A549 (cell line): ENCODE results near the gene MMP14. TPM values are rescaled to one million over a fixed set of nuclear protein-coding genes. Genes with fewer than 3 reads are reported as not detected.
"Not testable (repeated sequence)": the region's sequence is repeated elsewhere in the genome, so short reads cannot be mapped to it uniquely, and the experiment has no call there.

Experiments used
- ATAC-seq, 2 experiments: fragments of 200-7000 bp in 1 of 2; fragments of >200 bp in 1 of 2; cut with Nextera tagmentation in 1 of 2; cut with Tn5 transposase in 1 of 2; 3 replicates each; pipeline versions ENCODE4 v1.8.0 to v1.9.1; 2018 to 2020; ENCODE audit warnings: mild to moderate bottlenecking in 1 of 2, moderate library complexity in 1 of 2
- CTCF ChIA-PET: fragments of 300-600 bp; sonication (Branson Sonifier 250); formaldehyde crosslinking; extraction: SDS; loops from one replicate; lab custom pipeline; 2021; ENCODE audit warnings: antibody characterized with exemption, inconsistent platforms; lab: Yijun Ruan, JAX
- POLR2A ChIA-PET: fragments of 350-600 bp; formaldehyde crosslinking; extraction: SDS; loops from one replicate; lab custom pipeline; 2021; ENCODE audit warnings: antibody characterized with exemption, inconsistent platforms; lab: Yijun Ruan, JAX
- DNase-seq, 2 experiments: peaks; one replicate each; pipeline versions ENCODE4 v3.0.0 to v3.0.0-alpha.2; 2011 to 2016; ENCODE audit warnings: low read depth in 1 of 2, low spot score in 1 of 2
- FAIRE-seq: peaks from 2 replicates; lab custom pipeline; 2011; peaks lifted over from hg19 to GRCh38; lab: Jason Lieb, UNC
- H3K27ac ChIP-seq, 2 experiments: fragments of >200 bp; sonication (Bioruptor Twin); formaldehyde crosslinking; 3 replicates each; pipeline ENCODE4 v1.5.1; 2016 to 2017
- H3K4me1 ChIP-seq: fragments of >200 bp; sonication (Bioruptor Twin); formaldehyde crosslinking; 3 replicates; pipeline ENCODE4 v1.6.1; 2016
- H3K4me2 ChIP-seq: fragments of >200 bp; sonication (Bioruptor Twin); formaldehyde crosslinking; 3 replicates; pipeline ENCODE4 v1.6.1; 2016
- H3K4me3 ChIP-seq: fragments of >200 bp; sonication (Bioruptor Twin); formaldehyde crosslinking; 3 replicates; pipeline ENCODE4 v1.5.1; 2016
- H3K9me3 ChIP-seq: fragments of >200 bp; sonication (Bioruptor Twin); formaldehyde crosslinking; 3 replicates; pipeline ENCODE4 v1.6.1; 2016
- CBX8 ChIP-seq: fragments of 200-600 bp; sonication (generic); IDR thresholded peaks from 2 replicates; pipeline ENCODE4 v1.6.1; 2016
- EHF ChIP-seq: fragments of 250-450 bp; sonication (Bioruptor Pico); IDR thresholded peaks from 2 replicates; pipeline ENCODE4 v1.5.0; 2020; ENCODE audit warnings: mild to moderate bottlenecking
- EHMT2 ChIP-seq: fragments of 200-600 bp; sonication (generic); IDR thresholded peaks from 2 replicates; pipeline ENCODE4 v1.6.1; 2016; ENCODE audit warnings: antibody characterized with exemption, low read depth, mild to moderate bottlenecking, moderate library complexity
- ESRRA ChIP-seq: fragments of 150-350 bp; IDR thresholded peaks from 2 replicates; pipeline ENCODE4 v1.6.1; 2014; ENCODE audit warnings: mild to moderate bottlenecking, low read length, borderline replicate concordance
- FOSB ChIP-seq: fragments of 250-450 bp; sonication (Bioruptor Pico); IDR thresholded peaks from 2 replicates; pipeline ENCODE4 v1.5.0; 2020; ENCODE audit warnings: mild to moderate bottlenecking, moderate library complexity
- JUNB ChIP-seq: fragments of >200 bp; sonication (Bioruptor Twin); formaldehyde crosslinking; IDR thresholded peaks from 2 replicates; pipeline ENCODE4 v1.6.1; 2016
- MAFK ChIP-seq: fragments of 450-650 bp; IDR thresholded peaks from 2 replicates; pipeline ENCODE4 v1.6.1; 2014; ENCODE audit not compliant: partially characterized antibody
- MAX ChIP-seq: IDR thresholded peaks from 2 replicates; pipeline ENCODE4 v1.6.1; 2012
- MYC ChIP-seq: IDR thresholded peaks from 2 replicates; pipeline ENCODE4 v1.6.1; 2012; ENCODE audit warnings: mild to moderate bottlenecking, inconsistent platforms, low read length, improper control_type of control experiment, borderline replicate concordance
- NFE2L2 ChIP-seq: fragments of 150-350 bp; conservative IDR thresholded peaks from 2 replicates; pipeline ENCODE4 v1.6.1; 2014; ENCODE audit warnings: low read length
- PBX3 ChIP-seq: IDR thresholded peaks from 2 replicates; pipeline ENCODE4 v1.6.1; 2012
- PHF8 ChIP-seq: fragments of 200-600 bp; sonication (generic); IDR thresholded peaks from 2 replicates; pipeline ENCODE4 v1.6.1; 2016; ENCODE audit warnings: low read depth, mild to moderate bottlenecking, antibody characterized with exemption, moderate library complexity, borderline replicate concordance
- POLR2A ChIP-seq: IDR thresholded peaks from 2 replicates; pipeline ENCODE4 v1.6.1; 2012; ENCODE audit warnings: mild to moderate bottlenecking, low read length
- RAD21 ChIP-seq, 2 experiments: fragments of >200 bp in 1 of 2; sonication (Bioruptor Twin) in 1 of 2; formaldehyde crosslinking in 1 of 2; IDR thresholded peaks in 1 of 2; conservative IDR thresholded peaks in 1 of 2; 2 replicates in 1 of 2; 3 replicates in 1 of 2; pipeline ENCODE4 v1.6.1; 2012 to 2018; ENCODE audit warnings: inconsistent platforms in 1 of 2
- RARB ChIP-seq: fragments of 250-450 bp; sonication (Bioruptor Pico); IDR thresholded peaks from 2 replicates; pipeline ENCODE4 v1.8.0; 2021; ENCODE audit warnings: mild to moderate bottlenecking, moderate library complexity
- TFCP2L1 ChIP-seq: fragments of 250-450 bp; sonication (Bioruptor Pico); IDR thresholded peaks from 2 replicates; pipeline ENCODE4 v1.5.0; 2021; ENCODE audit warnings: mild to moderate bottlenecking
- ZC3H11A ChIP-seq: fragments of 450-650 bp; IDR thresholded peaks from 2 replicates; pipeline ENCODE4 v1.6.1; 2014; ENCODE audit warnings: antibody characterized with exemption, mild to moderate bottlenecking
- ZFP36 ChIP-seq: fragments of 450-650 bp; IDR thresholded peaks from 2 replicates; pipeline ENCODE4 v1.6.1; 2014; ENCODE audit warnings: borderline replicate concordance; ENCODE audit not compliant: partially characterized antibody
- ZNF302 ChIP-seq: fragments of 250-450 bp; sonication (Bioruptor Pico); IDR thresholded peaks from 2 replicates; pipeline ENCODE4 v1.9.0; 2021; ENCODE audit warnings: inconsistent platforms, mild to moderate bottlenecking, moderate library complexity
- WGBS: methylation state at CpG from one replicate; pipeline ENCODE4 v1.1.6; 2017; ENCODE audit errors: missing lambda C conversion rate; 5-methylcytosine and 5-hydroxymethylcytosine counted together
- polyA plus RNA-seq, 4 experiments: library from polyadenylated mRNA; depleted of rRNA in 3 of 4; stranded (reverse); fragments of >200 nt; fragmentation: RNase III in 1 of 4; extraction: RNeasy Plus Mini Kit Qiagen cat#74134 plus additional on column Dnase treatment in 1 of 4; gene quantifications; 2 replicates in 3 of 4; 3 replicates in 1 of 4; pipeline ENCODE4 v1.2.3, GENCODE V29; 2011 to 2017
- TF ChIP-seq, protein P1 (sequence below): IDR thresholded peaks from 2 replicates; pipeline ENCODE4 v1.6.1; 2012; ENCODE audit warnings: low read depth, borderline replicate concordance
- TF ChIP-seq, protein P2 (sequence below): fragments of 150-350 bp; IDR thresholded peaks from 2 replicates; pipeline ENCODE4 v1.6.1; 2014; ENCODE audit warnings: low read depth, mild to moderate bottlenecking, low read length

MMP14 gene
- polyA plus RNA-seq, 2 of the 4 experiments (the other 2 are of a cell fraction): 1.5 to 1.9 TPM

- ATAC-seq (no peak), FAIRE-seq (no peak), DNase-seq (peak in 1 of 2 experiments; percentile 27)
- H3K9me3 ChIP-seq: no peaks in the 10 kb centered on the region
- no peak overlapping the region for H3K4me3 ChIP-seq
- H3K4me2 ChIP-seq: no peak overlapping the region
- 86% methylated on average over 8 of the region's 8 CpGs for WGBS
- peaks cover 4% of the 10 kb centered on the region; the same call in 2 of the 3 replicates for H3K4me1 ChIP-seq
- TF ChIP-seq EHMT2: no peak
- CTCF ChIA-PET: interaction anchor here (0.6 to 9.9 kb wide), 24 partner anchors 11 to 431 kb away, joined by 3 to 259 read pairs (median 26); partner anchors contain the start of genes LRP10, MMP14, MRPL52 and OXA1L
- no peak overlapping the region for H3K27ac ChIP-seq
- POLR2A ChIA-PET: interaction anchor here (0.6 to 1.1 kb wide), 3 partner anchors 9 to 445 kb away, joined by 3 read pairs; no protein-coding TSS in a partner anchor
Measured at GRCh38 chr14:22854963-22855724, 18.8 kb downstream of the MMP14 start.

- no peak for TF ChIP-seq ZNF302
- TF ChIP-seq, protein P1, sequence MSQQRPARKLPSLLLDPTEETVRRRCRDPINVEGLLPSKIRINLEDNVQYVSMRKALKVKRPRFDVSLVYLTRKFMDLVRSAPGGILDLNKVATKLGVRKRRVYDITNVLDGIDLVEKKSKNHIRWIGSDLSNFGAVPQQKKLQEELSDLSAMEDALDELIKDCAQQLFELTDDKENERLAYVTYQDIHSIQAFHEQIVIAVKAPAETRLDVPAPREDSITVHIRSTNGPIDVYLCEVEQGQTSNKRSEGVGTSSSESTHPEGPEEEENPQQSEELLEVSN: no peak
- no peak for TF ChIP-seq POLR2A
- TF ChIP-seq JUNB: no peak
- TF ChIP-seq PHF8: no peak
- TF ChIP-seq MYC: no peak
- TF ChIP-seq, protein P2, sequence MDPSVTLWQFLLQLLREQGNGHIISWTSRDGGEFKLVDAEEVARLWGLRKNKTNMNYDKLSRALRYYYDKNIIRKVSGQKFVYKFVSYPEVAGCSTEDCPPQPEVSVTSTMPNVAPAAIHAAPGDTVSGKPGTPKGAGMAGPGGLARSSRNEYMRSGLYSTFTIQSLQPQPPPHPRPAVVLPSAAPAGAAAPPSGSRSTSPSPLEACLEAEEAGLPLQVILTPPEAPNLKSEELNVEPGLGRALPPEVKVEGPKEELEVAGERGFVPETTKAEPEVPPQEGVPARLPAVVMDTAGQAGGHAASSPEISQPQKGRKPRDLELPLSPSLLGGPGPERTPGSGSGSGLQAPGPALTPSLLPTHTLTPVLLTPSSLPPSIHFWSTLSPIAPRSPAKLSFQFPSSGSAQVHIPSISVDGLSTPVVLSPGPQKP: no peak
- no peak for TF ChIP-seq MAX
- TF ChIP-seq RAD21 (conservative IDR thresholded peaks at IDR 0.05 in 1 of 2, IDR thresholded peaks at IDR 0.05 in 1 of 2): no peak
- no peak for TF ChIP-seq NFE2L2
- no peak for TF ChIP-seq CBX8
- TF ChIP-seq ESRRA: no peak
- no peak overlapping the region for H3K4me2 ChIP-seq
- no peak for DNase-seq
- POLR2A ChIA-PET: no interaction called here
- H3K27ac ChIP-seq: no peak overlapping the region
- peaks cover 7% of the 10 kb centered on the region; the same call in 2 of the 3 replicates for H3K9me3 ChIP-seq
- H3K4me1 ChIP-seq: peaks cover 4% of the 10 kb centered on the region; the same call in 2 of the 3 replicates
- H3K4me3 ChIP-seq: no peak overlapping the region
- FAIRE-seq: no peak
- ATAC-seq: no peak
- WGBS: 94% methylated on average over 5 of the region's 5 CpGs
- CTCF ChIA-PET: interaction anchor here (1.9 to 9.9 kb wide), 7 partner anchors 17 to 302 kb away, joined by 6 to 259 read pairs (median 90); partner anchors contain the start of gene MMP14
Measured at GRCh38 chr14:22856428-22856827, 20.0 kb downstream of the MMP14 start.

GRCh38 chr14:22860377-22860776, 24.0 kb downstream of the MMP14 start:
- peaks cover 16% of the 10 kb centered on the region for H3K9me3 ChIP-seq
- H3K4me2 ChIP-seq, FAIRE-seq, H3K27ac ChIP-seq, H3K4me3 ChIP-seq, DNase-seq, ATAC-seq, POLR2A ChIA-PET, H3K4me1 ChIP-seq: not testable (repeated sequence)
- WGBS: 11% methylated on average over 3 of the region's 3 CpGs
- CTCF ChIA-PET: interaction anchor here (0.6 to 15.1 kb wide), 11 partner anchors 9 to 470 kb away, joined by 3 to 146 read pairs (median 5); partner anchors contain the start of gene LRP10

DNA sequence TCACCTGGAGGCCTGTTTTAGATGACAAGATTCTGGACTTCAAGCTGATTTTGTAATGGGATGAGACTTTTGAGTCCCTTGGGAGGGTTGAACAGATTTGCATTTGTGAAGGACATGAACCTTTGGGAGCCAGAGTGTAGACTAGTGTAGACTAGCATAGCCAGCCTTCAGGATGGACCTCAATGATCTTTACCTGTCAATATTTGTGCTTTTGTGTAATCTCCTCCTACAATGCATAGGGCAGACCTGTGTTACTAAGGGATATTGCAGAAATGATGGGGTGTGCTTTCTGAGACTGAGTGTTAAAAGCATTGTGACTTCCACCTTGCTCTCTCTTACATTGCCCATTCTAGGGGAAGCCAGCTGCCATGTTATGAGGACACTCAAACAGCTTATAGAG, 25.3 kb downstream of the MMP14 start:
- ChIA-PET CTCF (interaction anchor here (0.6 to 15.1 kb wide), 11 partner anchors 11 to 306 kb away, joined by 3 to 146 read pairs (median 5); partner anchors contain the start of gene LRP10), POLR2A (interaction anchor here (0.6 kb wide), 1 partner anchor 81 kb away, joined by 5 read pairs; no protein-coding TSS in a partner anchor)
- FAIRE-seq: no peak
- Histone ChIP-seq H3K4me3 (no peak overlapping the region), H3K4me1 (no peaks in the 10 kb centered on the region), H3K9me3 (peaks cover 16% of the 10 kb centered on the region), H3K27ac (no peak overlapping the region), H3K4me2 (no peak overlapping the region)
- no peak for ATAC-seq
- no peak for TF ChIP-seq ZFP36
- TF ChIP-seq EHF (CRISPR knock-in tag): no peak
- TF ChIP-seq PBX3: no peak
- no peak for TF ChIP-seq RARB (CRISPR knock-in tag)
- TF ChIP-seq ZC3H11A: no peak
- TF ChIP-seq PHF8: no peak
- no peak for TF ChIP-seq TFCP2L1 (CRISPR knock-in tag)
- TF ChIP-seq MAFK: no peak
- no peak for TF ChIP-seq FOSB
- no peak for DNase-seq
